NCI-H2196 (cell line): ENCODE data around the gene ARHGAP19.

Experiments
- DNase-seq: peaks from one replicate; lab custom pipeline; 2025; ENCODE audit not compliant: unreplicated experiment; lab: John Stamatoyannopoulos, UW

ARHGAP19 gene

GRCh38 chr10:97292097-97292861 lies at the start of gene ARHGAP19:
ARHGAP19 (minus strand) TSS chr10:97292637; CDS start chr10:97292627, 10 bp downstream.
- DNase-seq: peak; percentile 92

GRCh38 chr10:97341416-97341815 lies 49.0 kb upstream of the ARHGAP19 start:
- no peak for DNase-seq

GRCh38 chr10:97338041-97338440 lies 45.6 kb upstream of the ARHGAP19 start:
- no peak for DNase-seq

- DNase-seq: no peak
These were observed 44.8 kb upstream of the ARHGAP19 start for GRCh38 chr10:97336942-97337831.

- no peak for DNase-seq
These were observed 44.0 kb upstream of the ARHGAP19 start for GRCh38 chr10:97336446-97336845.

- DNase-seq: no peak
These were observed 43.6 kb upstream of the ARHGAP19 start for GRCh38 chr10:97336006-97336405.

- no peak for DNase-seq
These were observed 42.8 kb upstream of the ARHGAP19 start for GRCh38 chr10:97335188-97335619.

GRCh38 chr10:97334370-97335175 lies 42.1 kb upstream of the ARHGAP19 start, which contains the start of gene FRAT2:
FRAT2 (minus strand) TSS chr10:97334729; CDS start chr10:97334572, 157 bp downstream.
- DNase-seq: peak; percentile 60

- no peak for DNase-seq
These were observed 41.3 kb upstream of the ARHGAP19 start for GRCh38 chr10:97333601-97334369.

- DNase-seq: no peak
These were observed 40.8 kb upstream of the ARHGAP19 start for GRCh38 chr10:97333351-97333600.

- DNase-seq: no peak
These were observed 40.3 kb upstream of the ARHGAP19 start for GRCh38 chr10:97332591-97333350.

- DNase-seq: no peak
These were observed 38.8 kb upstream of the ARHGAP19 start for GRCh38 chr10:97331153-97331703.

GRCh38 chr10:97329766-97330165 lies 37.3 kb upstream of the ARHGAP19 start:
- DNase-seq: no peak

GRCh38 chr10:97328646-97329453 lies 36.4 kb upstream of the ARHGAP19 start:
- no peak for DNase-seq

- DNase-seq: peak; percentile 23
These were observed 35.2 kb upstream of the ARHGAP19 start for GRCh38 chr10:97327348-97328294.

GRCh38 chr10:97325754-97326153 lies 33.3 kb upstream of the ARHGAP19 start:
- DNase-seq: no peak

GRCh38 chr10:97323501-97323900 lies 31.1 kb upstream of the ARHGAP19 start:
- DNase-seq: no peak

GRCh38 chr10:97321804-97322190 lies 29.4 kb upstream of the ARHGAP19 start:
- DNase-seq: no peak
